ENCODE measurements around the gene WHRN.

WHRN gene

GRCh38 chr9:114505187-114506081 is at the start of gene WHRN:
TSS of gene WHRN (minus strand) at chr9:114505473. CDS start at chr9:114504801, 672 bp downstream.
- DNase-seq (ENCODE audit: extremely low read depth in 1 of 2, low read depth in 1 of 2), result peak; percentile 88 to 90

GRCh38 chr9:114553202-114553601 is 47.9 kb upstream of the WHRN start:
- DNase-seq (ENCODE audit: extremely low read depth in 1 of 2, low read depth in 1 of 2), result no peak

DNA sequence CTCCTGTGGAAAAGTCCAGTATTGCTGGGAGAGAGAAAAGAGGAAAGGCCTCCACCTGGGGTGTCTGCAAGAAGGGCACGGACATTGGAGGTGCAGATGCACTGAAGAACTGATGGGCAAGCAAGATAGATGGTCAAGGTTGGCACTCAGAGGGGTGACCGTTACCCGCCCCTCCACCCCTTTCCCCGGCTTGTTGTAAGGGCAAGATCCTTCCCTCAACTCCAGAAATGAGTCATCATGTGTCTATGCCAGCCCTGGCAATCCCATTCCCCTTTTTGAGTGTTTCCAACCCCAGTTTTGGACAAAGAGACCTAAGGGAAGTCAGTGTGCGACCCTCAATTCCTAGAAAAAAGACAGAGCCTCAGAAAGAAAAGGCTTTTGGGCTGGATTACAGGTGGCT is 47.4 kb upstream of the WHRN start:
- no peak for DNase-seq (ENCODE audit: extremely low read depth in 1 of 2, low read depth in 1 of 2)

DNA sequence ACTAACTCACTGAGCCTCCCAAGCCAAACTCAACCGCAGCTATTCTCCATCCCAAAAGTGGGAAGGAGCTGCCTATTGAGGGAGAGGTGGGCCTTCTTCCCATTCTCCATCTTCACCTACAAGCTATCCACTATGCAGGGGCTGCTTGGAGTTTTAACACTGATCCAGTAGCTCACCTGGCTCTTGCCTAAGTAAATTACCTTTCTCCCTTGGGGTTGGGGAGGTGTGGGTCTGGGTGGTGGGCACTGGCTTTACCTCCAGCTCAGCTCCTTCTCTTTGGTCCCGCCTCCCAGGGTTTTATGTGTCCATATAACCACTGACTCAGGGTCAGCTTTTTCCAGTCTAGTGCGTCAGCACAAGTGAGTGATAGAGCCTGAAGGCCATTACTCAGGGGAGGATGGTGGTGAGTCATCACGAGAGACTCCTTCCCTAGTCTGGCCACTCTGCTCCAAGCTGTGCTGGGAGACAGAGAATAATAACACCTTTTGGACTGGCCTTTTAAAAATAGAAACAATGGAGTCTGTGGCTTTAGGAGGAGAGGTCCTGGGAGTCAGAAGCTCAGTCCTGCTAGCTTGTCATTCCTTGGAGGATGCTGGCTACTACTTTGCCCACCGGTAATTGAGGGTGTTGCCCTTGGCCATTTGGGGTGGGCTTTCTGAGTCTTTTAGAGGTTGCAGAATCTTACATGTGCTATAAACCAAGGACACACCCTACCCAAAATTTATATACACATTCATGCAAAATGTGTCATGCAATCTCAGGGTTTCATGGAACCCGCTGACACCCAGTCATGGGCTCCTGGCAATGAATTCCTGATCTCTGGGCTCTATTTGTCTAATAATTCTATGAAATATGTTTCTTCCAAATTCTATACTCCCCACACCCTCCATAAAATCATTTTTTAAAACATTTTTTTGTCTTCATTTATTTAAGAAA is 46.7 kb upstream of the WHRN start:
- no peak for DNase-seq (ENCODE audit: extremely low read depth in 1 of 2, low read depth in 1 of 2)

DNA sequence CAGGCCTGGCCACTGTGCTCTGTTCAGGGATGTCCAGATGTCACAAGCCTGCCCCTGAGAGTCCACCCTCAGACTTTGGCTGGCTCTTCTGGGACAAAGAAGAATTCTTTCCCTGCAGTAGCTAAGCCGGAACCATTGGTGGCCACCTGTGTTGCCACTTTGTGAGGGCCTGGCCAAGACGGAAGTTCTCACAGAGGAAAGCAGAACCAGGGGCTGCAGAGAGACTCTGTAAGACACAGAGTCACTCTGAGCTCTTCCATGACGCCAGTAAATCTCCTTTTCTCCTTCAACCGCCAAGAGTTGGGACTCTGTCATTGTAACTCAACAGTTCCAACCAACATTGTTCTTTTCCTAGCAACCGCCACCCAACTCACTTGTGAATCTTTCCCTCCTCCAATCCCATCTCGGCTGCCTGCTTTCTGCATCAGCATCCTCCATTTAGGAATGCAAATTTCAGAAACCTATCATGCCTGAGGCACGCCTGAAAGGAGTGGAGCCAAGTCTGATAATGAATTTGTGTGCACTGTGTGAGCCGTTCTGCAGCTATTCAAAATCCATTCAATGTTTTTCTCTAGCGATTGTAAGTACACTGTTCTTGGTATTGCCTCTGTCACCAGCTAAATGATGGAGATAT is 44.5 kb upstream of the WHRN start:
- DNase-seq (ENCODE audit: extremely low read depth in 1 of 2, low read depth in 1 of 2), result no peak

DNA sequence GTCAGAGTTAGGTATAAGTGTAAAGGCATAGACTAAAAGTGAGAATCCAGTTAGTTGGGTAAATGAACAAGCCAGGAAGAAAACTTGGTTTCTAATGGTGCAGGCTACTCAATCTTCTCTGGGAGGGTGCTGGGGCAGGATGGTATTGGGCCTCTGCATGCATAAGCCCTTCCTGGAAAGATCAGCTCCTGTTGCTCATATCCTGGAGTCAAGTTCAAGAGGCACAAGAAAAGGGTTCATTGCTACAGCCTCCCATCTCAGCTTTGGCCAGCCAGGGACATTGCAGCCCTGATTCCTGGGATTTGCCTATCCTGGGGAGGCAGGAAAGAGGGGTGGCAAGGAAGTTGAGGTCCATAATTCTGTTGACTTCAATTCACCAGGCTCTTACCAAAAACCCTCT is 41.6 kb upstream of the WHRN start:
- no peak for DNase-seq (ENCODE audit: extremely low read depth in 1 of 2, low read depth in 1 of 2)

GRCh38 chr9:114545055-114545454 is 39.8 kb upstream of the WHRN start:
- no peak for DNase-seq (ENCODE audit: extremely low read depth in 1 of 2, low read depth in 1 of 2)

GRCh38 chr9:114539701-114540380 is 34.6 kb upstream of the WHRN start:
- DNase-seq (ENCODE audit: extremely low read depth in 1 of 2, low read depth in 1 of 2), result no peak

DNA sequence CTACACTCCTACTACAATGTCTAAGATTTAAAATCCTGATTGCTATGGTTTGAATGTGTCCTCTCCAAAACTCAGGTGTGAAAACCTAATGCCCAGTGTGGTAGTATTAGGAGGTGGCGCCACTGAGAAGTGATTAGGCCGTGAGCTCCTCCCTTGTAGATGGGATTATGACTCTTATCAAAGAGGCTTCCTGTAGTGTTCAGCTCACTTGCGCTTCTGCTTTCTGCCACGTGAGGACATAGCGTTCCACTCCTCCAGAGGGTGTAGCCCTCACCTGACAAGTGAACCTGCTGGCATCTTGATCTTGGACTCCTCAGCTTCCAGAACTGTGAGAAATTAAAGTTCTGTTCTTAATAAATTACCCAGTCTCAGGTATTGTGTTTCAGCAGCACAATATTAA is 33.0 kb upstream of the WHRN start:
- DNase-seq (ENCODE audit: extremely low read depth in 1 of 2, low read depth in 1 of 2), result no peak

GRCh38 chr9:114532561-114533237 is 27.4 kb upstream of the WHRN start:
- DNase-seq (ENCODE audit: extremely low read depth in 1 of 2, low read depth in 1 of 2), result no peak

- no peak for DNase-seq (ENCODE audit: extremely low read depth in 1 of 2, low read depth in 1 of 2)
Observed at GRCh38 chr9:114529285-114529684, 24.0 kb upstream of the WHRN start.

DNA sequence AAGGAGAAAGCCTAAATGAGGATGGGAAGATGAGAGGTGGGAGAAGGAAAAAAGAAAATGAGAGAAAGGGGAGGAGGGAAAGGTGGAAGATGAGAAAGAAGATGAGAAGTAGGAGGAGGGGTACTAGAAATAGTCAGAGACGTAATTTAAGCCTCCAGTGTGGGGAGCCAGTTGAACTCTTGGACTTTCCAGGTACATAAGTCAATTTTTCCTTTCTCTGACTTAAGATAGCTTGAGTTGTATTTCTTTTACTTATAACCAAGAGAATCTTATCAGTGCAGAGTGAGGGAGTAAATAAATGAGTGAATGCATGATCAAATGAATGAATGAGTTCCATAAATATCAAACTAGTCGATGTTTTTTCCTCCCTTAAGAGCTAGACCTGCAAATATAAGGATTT is 21.5 kb upstream of the WHRN start:
- DNase-seq (ENCODE audit: extremely low read depth in 1 of 2, low read depth in 1 of 2), result no peak

GRCh38 chr9:114525513-114525912 is 20.2 kb upstream of the WHRN start:
- no peak for DNase-seq (ENCODE audit: extremely low read depth in 1 of 2, low read depth in 1 of 2)

GRCh38 chr9:114524247-114524681 is 19.0 kb upstream of the WHRN start:
- DNase-seq (ENCODE audit: extremely low read depth in 1 of 2, low read depth in 1 of 2), result no peak

GRCh38 chr9:114522847-114523246 is 17.6 kb upstream of the WHRN start:
- DNase-seq (ENCODE audit: extremely low read depth in 1 of 2, low read depth in 1 of 2), result no peak

DNA sequence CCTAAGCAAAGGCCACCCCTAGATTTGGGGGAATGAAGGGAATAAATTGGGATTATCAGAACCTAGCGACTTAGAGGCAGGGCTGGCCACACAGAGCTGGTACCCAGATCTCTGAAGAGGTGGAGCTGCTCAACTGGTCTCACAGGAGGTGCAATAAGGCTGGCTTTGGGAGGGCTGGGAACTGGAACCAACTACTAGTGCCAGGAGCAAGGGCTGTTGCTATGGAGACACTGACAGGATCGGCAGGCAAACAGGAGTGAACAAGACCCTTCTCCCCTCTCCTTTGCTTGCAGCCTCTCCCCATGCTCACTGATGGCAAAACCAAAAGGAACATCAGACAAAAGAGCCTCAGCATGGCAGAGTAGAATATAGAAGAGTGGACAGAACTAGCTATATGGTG is 17.0 kb upstream of the WHRN start:
- DNase-seq (ENCODE audit: extremely low read depth in 1 of 2, low read depth in 1 of 2), result no peak

DNA sequence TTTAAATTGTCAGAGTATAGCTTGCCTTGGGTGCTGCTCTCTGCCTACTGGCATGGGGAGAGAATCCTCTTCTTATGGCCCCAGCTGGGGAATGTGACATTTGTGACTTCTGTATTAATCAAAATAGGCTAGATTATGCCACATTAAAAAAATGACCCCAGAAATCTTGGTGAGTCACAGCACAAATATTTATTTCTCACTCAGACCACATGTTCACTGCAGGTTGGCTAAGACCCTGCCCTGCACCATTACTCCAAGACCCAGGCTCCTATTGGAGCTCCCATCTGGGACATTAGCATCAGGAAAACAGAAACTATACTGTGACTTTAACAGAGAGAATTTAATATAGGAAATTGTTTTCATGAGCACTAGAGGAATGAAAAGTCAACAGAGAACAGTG is 16.6 kb upstream of the WHRN start:
- DNase-seq (ENCODE audit: extremely low read depth in 1 of 2, low read depth in 1 of 2), result no peak

GRCh38 chr9:114518599-114519022 is 13.3 kb upstream of the WHRN start:
- DNase-seq (ENCODE audit: extremely low read depth in 1 of 2, low read depth in 1 of 2), result no peak

- DNase-seq (ENCODE audit: extremely low read depth in 1 of 2, low read depth in 1 of 2), result no peak
Observed at GRCh38 chr9:114518120-114518519, 12.8 kb upstream of the WHRN start.

- no peak for DNase-seq (ENCODE audit: extremely low read depth in 1 of 2, low read depth in 1 of 2)
Observed at GRCh38 chr9:114516913-114517312, 11.6 kb upstream of the WHRN start.
